CD4-positive, alpha-beta T cell treated with Interleukin-6 for 4 hours (primary cell): ENCODE data around the gene TSPO2.
A peak's percentile ranks its signal among the peaks of the same experiment; 100 is the strongest.

Experiments used
- DNase-seq: peaks from one replicate; pipeline ENCODE4 v3.0.0-alpha.2; 2020; ENCODE audit warnings: mixed read lengths

Gene TSPO2

GRCh38 chr6:41077536-41077935, 35.3 kb downstream of the TSPO2 start:
- no peak for DNase-seq

GRCh38 chr6:41078101-41078500, 35.8 kb downstream of the TSPO2 start:
- DNase-seq: no peak

GRCh38 chr6:41079080-41079479, 36.8 kb downstream of the TSPO2 start:
- no peak for DNase-seq

- peak; percentile 55 for DNase-seq
These were observed 38.4 kb downstream of the TSPO2 start for GRCh38 chr6:41080621-41081020.

GRCh38 chr6:41083072-41083471, 40.8 kb downstream of the TSPO2 start:
- DNase-seq: no peak

GRCh38 chr6:41085182-41085581, 42.9 kb downstream of the TSPO2 start:
- DNase-seq: no peak

- DNase-seq: no peak
These were observed 46.2 kb downstream of the TSPO2 start for GRCh38 chr6:41088451-41088850.

GRCh38 chr6:41090841-41091761, 48.8 kb downstream of the TSPO2 start:
- DNase-seq: no peak

- no peak for DNase-seq
These were observed 50.3 kb downstream of the TSPO2 start for GRCh38 chr6:41092421-41093140.

- no peak for DNase-seq
These were observed 51.5 kb downstream of the TSPO2 start for GRCh38 chr6:41093729-41094128.
